ENCODE results near the gene NRXN3. TPM values are rescaled to one million over a fixed set of nuclear protein-coding genes. Genes with fewer than 3 reads are reported as not detected.

Gene NRXN3
- total and polyA plus RNA-seq, 2 of the 13 experiments (the other 11 are each of a cell fraction or from before 2014, with no cell fraction given), result 0.03 TPM; not detected in 1

DNA sequence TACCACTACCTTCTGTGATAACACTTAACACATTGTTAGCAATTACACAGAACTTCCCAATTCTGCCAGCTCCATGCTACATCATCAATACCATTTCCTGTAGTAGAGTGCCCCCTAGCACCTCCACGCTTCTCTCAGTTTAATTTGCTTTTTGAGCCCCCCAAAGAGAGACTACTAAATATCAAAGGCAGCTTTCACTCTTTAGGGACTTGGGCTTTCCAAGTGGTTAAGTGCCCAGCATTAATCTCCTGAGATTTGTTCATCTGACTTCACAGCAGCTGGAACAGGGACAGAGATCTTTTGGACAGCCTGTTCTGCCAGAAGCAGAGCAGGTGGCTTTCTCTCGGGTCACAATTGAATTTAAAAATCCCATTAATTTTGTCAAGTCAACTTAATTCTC lies 1086.2 kb downstream of the NRXN3 start:
- POLR2A ChIA-PET, result no interaction called here
- intact Hi-C loops (cut with micrococcal nuclease; ENCODE audit: unreplicated experiment) (no loop called here), in situ Hi-C loops (cut with HindIII; ENCODE audit: extremely low pct_ligation_motif_present, low pct_unique_long_range_greater_than_20kb) (no loop called here)
- CTCF ChIA-PET (ENCODE audit: low intra/inter-chr PET ratio, low total read pairs), result no interaction called here
- Histone ChIP-seq H3K79me2 (ENCODE audit: insufficient read depth, low read length) (no peaks in the 10 kb centered on the region), H2AFZ (ENCODE audit: low read length) (no peak overlapping the region), H3K27me3 (ENCODE audit: control insufficient read depth in 1 of 2, insufficient read depth in 2 of 2, low read length in 2 of 2) (no peaks in the 10 kb centered on the region), H3K4me1 (ENCODE audit: insufficient read depth, low read length) (no peaks in the 10 kb centered on the region), H4K20me1 (ENCODE audit: insufficient read depth, low read length) (no peaks in the 10 kb centered on the region), H3K4me2 (ENCODE audit: low read depth, low read length) (no peak overlapping the region), H3K9ac (ENCODE audit: insufficient read depth, low read depth, low read length) (no peak overlapping the region), H3K27ac (ENCODE audit: extremely low read length, insufficient read depth, low read length) (no peak overlapping the region), H3K9me3 (ENCODE audit: low read length) (peaks cover 88% of the 10 kb centered on the region), H3K4me3 (replicated peaks in 1 of 3; ENCODE audit: insufficient read depth in 1 of 3, low read depth in 2 of 3, low read length in 3 of 3) (no peak overlapping the region), H3K36me3 (replicated peaks in 1 of 2; ENCODE audit: control insufficient read depth in 1 of 2, insufficient read depth in 2 of 2, low read length in 2 of 2) (no peaks in the 10 kb centered on the region)
- TF ChIP-seq TERF1 (CRISPR knock-in tag; IDR thresholded peaks at IDR 0.05) (no peak), IRF2 (CRISPR knock-in tag; IDR thresholded peaks at IDR 0.05) (no peak), RELA (CRISPR knock-in tag; IDR thresholded peaks at IDR 0.05) (no peak), ZKSCAN1 (IDR thresholded peaks at IDR 0.05; ENCODE audit: low read length) (no peak), ZNF576 (CRISPR knock-in tag; IDR thresholded peaks at IDR 0.05) (no peak), ZNF44 (CRISPR knock-in tag; IDR thresholded peaks at IDR 0.05) (no peak), U2AF1 (optimal IDR thresholded peaks at IDR 0.05; ENCODE audit: low read depth, low read length) (no peak), DMAP1 (CRISPR knock-in tag; IDR thresholded peaks at IDR 0.05) (no peak), SAP130 (CRISPR knock-in tag; IDR thresholded peaks at IDR 0.05; ENCODE audit: low read depth) (no peak), HNRNPUL1 (IDR thresholded peaks at IDR 0.05; ENCODE audit: low read depth, low read length) (no peak), HMGA1 (CRISPR knock-in tag; conservative IDR thresholded peaks at IDR 0.05) (no peak)
- TF ChIP-seq, protein P1, sequence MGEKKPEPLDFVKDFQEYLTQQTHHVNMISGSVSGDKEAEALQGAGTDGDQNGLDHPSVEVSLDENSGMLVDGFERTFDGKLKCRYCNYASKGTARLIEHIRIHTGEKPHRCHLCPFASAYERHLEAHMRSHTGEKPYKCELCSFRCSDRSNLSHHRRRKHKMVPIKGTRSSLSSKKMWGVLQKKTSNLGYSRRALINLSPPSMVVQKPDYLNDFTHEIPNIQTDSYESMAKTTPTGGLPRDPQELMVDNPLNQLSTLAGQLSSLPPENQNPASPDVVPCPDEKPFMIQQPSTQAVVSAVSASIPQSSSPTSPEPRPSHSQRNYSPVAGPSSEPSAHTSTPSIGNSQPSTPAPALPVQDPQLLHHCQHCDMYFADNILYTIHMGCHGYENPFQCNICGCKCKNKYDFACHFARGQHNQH (CRISPR knock-in tag; IDR thresholded peaks at IDR 0.05), result no peak
- TF ChIP-seq, protein P2, sequence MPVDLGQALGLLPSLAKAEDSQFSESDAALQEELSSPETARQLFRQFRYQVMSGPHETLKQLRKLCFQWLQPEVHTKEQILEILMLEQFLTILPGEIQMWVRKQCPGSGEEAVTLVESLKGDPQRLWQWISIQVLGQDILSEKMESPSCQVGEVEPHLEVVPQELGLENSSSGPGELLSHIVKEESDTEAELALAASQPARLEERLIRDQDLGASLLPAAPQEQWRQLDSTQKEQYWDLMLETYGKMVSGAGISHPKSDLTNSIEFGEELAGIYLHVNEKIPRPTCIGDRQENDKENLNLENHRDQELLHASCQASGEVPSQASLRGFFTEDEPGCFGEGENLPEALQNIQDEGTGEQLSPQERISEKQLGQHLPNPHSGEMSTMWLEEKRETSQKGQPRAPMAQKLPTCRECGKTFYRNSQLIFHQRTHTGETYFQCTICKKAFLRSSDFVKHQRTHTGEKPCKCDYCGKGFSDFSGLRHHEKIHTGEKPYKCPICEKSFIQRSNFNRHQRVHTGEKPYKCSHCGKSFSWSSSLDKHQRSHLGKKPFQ (CRISPR knock-in tag; IDR thresholded peaks at IDR 0.05; ENCODE audit: insufficient replicate concordance), result no peak
- FAIRE-seq (no peak), DNase-seq (ENCODE audit: low spot score) (no peak), ATAC-seq (no peak)
- WGBS (ENCODE audit: low lambda C conversion rate), result 0% methylated on average over 2 of the region's 2 CpGs
- no TSS peak for BruUV-seq (replicated peaks)

All from HepG2 (cell line).